ENCODE measurements around the gene ALPI. TPM values are rescaled to one million over a fixed set of nuclear protein-coding genes. Genes with fewer than 3 reads are reported as not detected.

ALPI gene
- total RNA-seq, 5 donors from 2014 or later (not counting 1 experiment from before 2014, with no cell fraction given): not detected

GRCh38 chr2:232410238-232410900 lies 45.6 kb upstream of the ALPI start:
- DNase-seq: no peak
- Mint-ChIP-seq H3K27me3 (peaks cover 3 to 28% of the 10 kb centered on the region in 2 donors), H3K4me3 (no peak overlapping the region), H3K36me3 (no peaks in the 10 kb centered on the region), H3K27ac (no peak overlapping the region), H3K9me3 (no peaks in the 10 kb centered on the region), H3K4me1 (peaks cover 10 to 14% (median 12%) of the 10 kb centered on the region in 3 donors)
- 82% methylated on average over 3 of the region's 7 CpGs for WGBS (ENCODE audit: insufficient coverage)
- Histone ChIP-seq H3K36me3 (ENCODE audit: control insufficient read depth in 2 of 2, extremely low read depth in 1 of 2, insufficient read depth in 1 of 2, low read length in 1 of 2) (no peaks in the 10 kb centered on the region), H3K27ac (ENCODE audit: low read length) (no peak overlapping the region), H3K27me3 (replicated peaks in 1 of 2; ENCODE audit: control insufficient read depth in 2 of 2, extremely low read depth in 1 of 2, insufficient read depth in 2 of 2, low read length in 1 of 2) (peaks cover 0 to 37% of the 10 kb centered on the region in 2 experiments), H3K9me3 (no peaks in the 10 kb centered on the region), H3K4me1 (ENCODE audit: control insufficient read depth in 1 of 2, extremely low read depth in 1 of 2, insufficient read depth in 2 of 2, low read length in 2 of 2) (no peaks in the 10 kb centered on the region), H3K4me3 (ENCODE audit: control insufficient read depth in 1 of 2, extremely low read depth in 1 of 2, low read length in 1 of 2) (no peak overlapping the region)
- ChIA-PET CTCF (interaction anchor here in 1 of 2 donors (0.7 kb wide), 1 partner anchor 30 kb away, joined by 4 read pairs; no protein-coding TSS in a partner anchor), POLR2A (no interaction called here)
- ATAC-seq (replicated peaks in 1 of 4): no peak

GRCh38 chr2:232411901-232412629 lies 43.9 kb upstream of the ALPI start:
- POLR2A ChIA-PET: no interaction called here
- H3K36me3 ChIP-seq (ENCODE audit: control insufficient read depth in 2 of 2, extremely low read depth in 1 of 2, insufficient read depth in 1 of 2, low read length in 1 of 2): no peaks in the 10 kb centered on the region
- Mint-ChIP-seq H3K27me3 (peaks cover 8 to 42% of the 10 kb centered on the region in 2 donors), H3K4me1 (peaks cover 10 to 14% (median 12%) of the 10 kb centered on the region in 3 donors), H3K4me3 (peak overlapping the region in 1 of 3 donors; percentile 19), H3K27ac (no peak overlapping the region), H3K9me3 (no peaks in the 10 kb centered on the region), H3K36me3 (no peaks in the 10 kb centered on the region)
- H3K27me3 ChIP-seq (replicated peaks in 1 of 2; ENCODE audit: control insufficient read depth in 2 of 2, extremely low read depth in 1 of 2, insufficient read depth in 2 of 2, low read length in 1 of 2): peaks cover 0 to 49% of the 10 kb centered on the region in 2 experiments
- no peaks in the 10 kb centered on the region for H3K9me3 ChIP-seq
- CTCF ChIA-PET: no interaction called here
- H3K4me1 ChIP-seq (ENCODE audit: control insufficient read depth in 1 of 2, extremely low read depth in 1 of 2, insufficient read depth in 2 of 2, low read length in 2 of 2): no peaks in the 10 kb centered on the region
- ATAC-seq (replicated peaks in 1 of 4) (no peak), DNase-seq (no peak)
- 91% methylated on average over 4 of the region's 6 CpGs for WGBS (ENCODE audit: insufficient coverage)
- no peak overlapping the region for H3K4me3 ChIP-seq (ENCODE audit: control insufficient read depth in 1 of 2, extremely low read depth in 1 of 2, low read length in 1 of 2)
- H3K27ac ChIP-seq (ENCODE audit: low read length): no peak overlapping the region

GRCh38 chr2:232412986-232413385 lies 43.0 kb upstream of the ALPI start:
- no CpG with 5 or more reads among the region's 5 CpGs for WGBS (ENCODE audit: insufficient coverage)
- no peaks in the 10 kb centered on the region for H3K9me3 Mint-ChIP-seq
- H3K27ac ChIP-seq (ENCODE audit: low read length): no peak overlapping the region
- no peak for DNase-seq
- H3K36me3 ChIP-seq (ENCODE audit: control insufficient read depth in 2 of 2, extremely low read depth in 1 of 2, insufficient read depth in 1 of 2, low read length in 1 of 2): no peaks in the 10 kb centered on the region
- no peak for ATAC-seq (replicated peaks in 1 of 4)
- H3K27me3 Mint-ChIP-seq: peaks cover 8 to 42% of the 10 kb centered on the region in 2 donors
- no peaks in the 10 kb centered on the region for H3K4me1 ChIP-seq (ENCODE audit: control insufficient read depth in 1 of 2, extremely low read depth in 1 of 2, insufficient read depth in 2 of 2, low read length in 2 of 2)
- peaks cover 10 to 14% (median 12%) of the 10 kb centered on the region in 3 donors for H3K4me1 Mint-ChIP-seq
- CTCF ChIA-PET: interaction anchor here in 1 of 2 donors (0.6 to 1.1 kb wide), 2 partner anchors 24 to 512 kb away, joined by 3 to 4 read pairs; no protein-coding TSS in a partner anchor
- no peaks in the 10 kb centered on the region for H3K9me3 ChIP-seq
- H3K4me3 Mint-ChIP-seq: peak overlapping the region in 1 of 3 donors; percentile 19
- no peaks in the 10 kb centered on the region for H3K36me3 Mint-ChIP-seq
- H3K4me3 ChIP-seq (ENCODE audit: control insufficient read depth in 1 of 2, extremely low read depth in 1 of 2, low read length in 1 of 2): no peak overlapping the region
- H3K27me3 ChIP-seq (replicated peaks in 1 of 2; ENCODE audit: control insufficient read depth in 2 of 2, extremely low read depth in 1 of 2, insufficient read depth in 2 of 2, low read length in 1 of 2): peaks cover 0 to 55% of the 10 kb centered on the region in 2 experiments
- POLR2A ChIA-PET: no interaction called here
- H3K27ac Mint-ChIP-seq: no peak overlapping the region

GRCh38 chr2:232415138-232415690 lies 40.7 kb upstream of the ALPI start:
- no peaks in the 10 kb centered on the region for H3K36me3 Mint-ChIP-seq
- no peak overlapping the region for H3K4me3 ChIP-seq (ENCODE audit: control insufficient read depth in 1 of 2, extremely low read depth in 1 of 2, low read length in 1 of 2)
- 70% methylated on average over 4 of the region's 8 CpGs for WGBS (ENCODE audit: insufficient coverage)
- ChIA-PET POLR2A (no interaction called here), CTCF (no interaction called here)
- peaks cover 2 to 73% of the 10 kb centered on the region in 2 experiments for H3K27me3 ChIP-seq (replicated peaks in 1 of 2; ENCODE audit: control insufficient read depth in 2 of 2, extremely low read depth in 1 of 2, insufficient read depth in 2 of 2, low read length in 1 of 2)
- no peaks in the 10 kb centered on the region for H3K9me3 ChIP-seq
- H3K27me3 Mint-ChIP-seq: peaks cover 17 to 56% of the 10 kb centered on the region in 2 donors
- DNase-seq: no peak
- no peaks in the 10 kb centered on the region for H3K9me3 Mint-ChIP-seq
- H3K4me1 ChIP-seq (ENCODE audit: control insufficient read depth in 1 of 2, extremely low read depth in 1 of 2, insufficient read depth in 2 of 2, low read length in 2 of 2): peaks cover 2 to 16% of the 10 kb centered on the region in 2 experiments
- ATAC-seq (replicated peaks in 1 of 4): no peak
- no peak overlapping the region for H3K4me3 Mint-ChIP-seq
- no peak overlapping the region for H3K27ac ChIP-seq (ENCODE audit: low read length)
- H3K36me3 ChIP-seq (ENCODE audit: control insufficient read depth in 2 of 2, extremely low read depth in 1 of 2, insufficient read depth in 1 of 2, low read length in 1 of 2): no peaks in the 10 kb centered on the region
- H3K27ac Mint-ChIP-seq: no peak overlapping the region
- peaks cover 17 to 23% (median 18%) of the 10 kb centered on the region in 3 donors for H3K4me1 Mint-ChIP-seq

GRCh38 chr2:232415736-232416520 lies 40.0 kb upstream of the ALPI start:
- Histone ChIP-seq H3K4me1 (ENCODE audit: control insufficient read depth in 1 of 2, extremely low read depth in 1 of 2, insufficient read depth in 2 of 2, low read length in 2 of 2) (peaks cover 4 to 21% of the 10 kb centered on the region in 2 experiments), H3K4me3 (ENCODE audit: control insufficient read depth in 1 of 2, extremely low read depth in 1 of 2, low read length in 1 of 2) (no peak overlapping the region), H3K9me3 (no peaks in the 10 kb centered on the region), H3K27me3 (replicated peaks in 1 of 2; ENCODE audit: control insufficient read depth in 2 of 2, extremely low read depth in 1 of 2, insufficient read depth in 2 of 2, low read length in 1 of 2) (peaks cover 4 to 72% of the 10 kb centered on the region in 2 experiments), H3K27ac (ENCODE audit: low read length) (no peak overlapping the region), H3K36me3 (ENCODE audit: control insufficient read depth in 2 of 2, extremely low read depth in 1 of 2, insufficient read depth in 1 of 2, low read length in 1 of 2) (no peaks in the 10 kb centered on the region)
- CTCF ChIA-PET: no interaction called here
- Mint-ChIP-seq H3K36me3 (no peaks in the 10 kb centered on the region), H3K9me3 (no peaks in the 10 kb centered on the region), H3K4me3 (no peak overlapping the region), H3K27ac (no peak overlapping the region), H3K27me3 (peaks cover 17 to 54% of the 10 kb centered on the region in 2 donors), H3K4me1 (peaks cover 17 to 26% (median 21%) of the 10 kb centered on the region in 3 donors)
- ATAC-seq (replicated peaks in 1 of 4) (no peak), DNase-seq (no peak)
- POLR2A ChIA-PET: no interaction called here
- 89% methylated on average over 8 of the region's 12 CpGs for WGBS (ENCODE audit: insufficient coverage)
